Measurements from ENCODE around the gene TBC1D22B. TPM values are rescaled to one million over a fixed set of nuclear protein-coding genes. Genes with fewer than 3 reads are reported as not detected.

TBC1D22B gene
- total and polyA plus RNA-seq, 2 of the 13 experiments (the other 11 are each of a cell fraction or from before 2014, with no cell fraction given) = 9.7 to 12.9 TPM

- no peak for TF ChIP-seq KDM5A (IDR thresholded peaks at IDR 0.05; ENCODE audit: borderline replicate concordance, low read length)
- TF ChIP-seq IKZF5 (CRISPR knock-in tag; IDR thresholded peaks at IDR 0.05) = no peak; the same call in 1 of the 2 replicates
- 0 out of 2 replicates have a peak, but pooled peaks have one; percentile 28 for TF ChIP-seq ZNF124 (CRISPR knock-in tag; IDR thresholded peaks at IDR 0.05)
- no peak for TF ChIP-seq ZNF383 (CRISPR knock-in tag; IDR thresholded peaks at IDR 0.05; ENCODE audit: borderline replicate concordance)
- TF ChIP-seq ZUFSP (CRISPR knock-in tag; IDR thresholded peaks at IDR 0.05; ENCODE audit: borderline replicate concordance) = no peak
- TF ChIP-seq FOSL2 (CRISPR knock-in tag; IDR thresholded peaks at IDR 0.05) = peak; percentile 81
- TF ChIP-seq PHF5A (CRISPR knock-in tag; IDR thresholded peaks at IDR 0.05; ENCODE audit: low read depth, unreplicated experiment) = no peak
- TF ChIP-seq ZKSCAN1 (IDR thresholded peaks at IDR 0.05; ENCODE audit: low read length) = no peak
- TF ChIP-seq NKX3-1 (CRISPR knock-in tag; IDR thresholded peaks at IDR 0.05) = no peak
- TF ChIP-seq ZIK1 (CRISPR knock-in tag; IDR thresholded peaks at IDR 0.05; ENCODE audit: borderline replicate concordance, low read depth) = no peak
Observed at GRCh38 chr6:37207903-37208456, 49.6 kb upstream of the TBC1D22B start (continued).

- DNase-seq (ENCODE audit: low spot score) = no peak
- BruUV-seq (replicated peaks) = no TSS peak
- Histone ChIP-seq H3K27ac (ENCODE audit: extremely low read length, insufficient read depth, low read length) (no peak overlapping the region), H3K9me3 (ENCODE audit: low read length) (no peaks in the 10 kb centered on the region), H4K20me1 (ENCODE audit: insufficient read depth, low read length) (no peaks in the 10 kb centered on the region), H3K4me3 (replicated peaks in 1 of 3; ENCODE audit: insufficient read depth in 1 of 3, low read depth in 2 of 3, low read length in 3 of 3) (no peak overlapping the region), H3K9ac (ENCODE audit: insufficient read depth, low read depth, low read length) (no peak overlapping the region), H3K27me3 (ENCODE audit: control insufficient read depth in 1 of 2, insufficient read depth in 2 of 2, low read length in 2 of 2) (peaks cover 5 to 21% of the 10 kb centered on the region in 2 experiments; a peak in 3 of 5 replicates), H3K4me1 (ENCODE audit: insufficient read depth, low read length) (peaks cover 27% of the 10 kb centered on the region), H2AFZ (ENCODE audit: low read length) (no peak overlapping the region), H3K79me2 (ENCODE audit: insufficient read depth, low read length) (no peaks in the 10 kb centered on the region), H3K4me2 (ENCODE audit: low read depth, low read length) (no peak overlapping the region), H3K36me3 (replicated peaks in 1 of 2; ENCODE audit: control insufficient read depth in 1 of 2, insufficient read depth in 2 of 2, low read length in 2 of 2) (no peaks in the 10 kb centered on the region)
- WGBS (ENCODE audit: low lambda C conversion rate) = 32% methylated on average over 7 of the region's 7 CpGs
- in situ Hi-C loops (cut with HindIII; ENCODE audit: extremely low pct_ligation_motif_present, low pct_unique_long_range_greater_than_20kb) (loop anchor here (5.0 kb wide), 2 partner anchors 156 to 186 kb away; no protein-coding TSS in a partner anchor), intact Hi-C loops (cut with micrococcal nuclease; ENCODE audit: unreplicated experiment) (loop anchor here (1.0 kb wide), 1 partner anchor 36 kb away; no protein-coding TSS in a partner anchor)
- ChIA-PET POLR2A (interaction anchor here (0.9 to 2.3 kb wide), 5 partner anchors 34 to 190 kb away, joined by 3 to 7 read pairs (median 3); no protein-coding TSS in a partner anchor), CTCF (ENCODE audit: low intra/inter-chr PET ratio, low total read pairs) (interaction anchor here (1.0 to 10.6 kb wide), 6 partner anchors 36 to 188 kb away, joined by 3 to 268 read pairs (median 12); no protein-coding TSS in a partner anchor)
- no peak for FAIRE-seq
- ATAC-seq = no peak
- TF ChIP-seq RARA (CRISPR knock-in tag; IDR thresholded peaks at IDR 0.05) (peak; percentile 25; the same call in 1 of the 2 replicates), TOPORS (CRISPR knock-in tag; IDR thresholded peaks at IDR 0.05) (no peak), NFAT5 (CRISPR knock-in tag; IDR thresholded peaks at IDR 0.05) (no peak), TEAD3 (CRISPR knock-in tag; optimal IDR thresholded peaks at IDR 0.05; ENCODE audit: borderline replicate concordance) (peak; percentile 66)
Observed at GRCh38 chr6:37208793-37209192, 48.8 kb upstream of the TBC1D22B start.

Data from HepG2 (cell line).